ENCODE measurements around the gene TTLL8.

Gene TTLL8

GRCh38 chr22:49976439-49977175 lies 81.5 kb downstream of the TTLL8 start:
- DNase-seq, result peak; percentile 71

GRCh38 chr22:49975543-49976389 lies 82.3 kb downstream of the TTLL8 start:
- no peak for DNase-seq

- DNase-seq, result no peak
Measured at GRCh38 chr22:49973018-49973961, 84.8 kb downstream of the TTLL8 start.

GRCh38 chr22:49972163-49973017 lies 85.7 kb downstream of the TTLL8 start:
- no peak for DNase-seq

GRCh38 chr22:49971232-49972162 lies 86.6 kb downstream of the TTLL8 start:
- no peak for DNase-seq

- DNase-seq, result peak; percentile 97
Measured at GRCh38 chr22:49970528-49971231, 87.4 kb downstream of the TTLL8 start.

- no peak for DNase-seq
Measured at GRCh38 chr22:49969751-49970527, 88.2 kb downstream of the TTLL8 start.

- DNase-seq, result no peak
Measured at GRCh38 chr22:49968831-49969661, 89.1 kb downstream of the TTLL8 start.

Measured in CD4-positive, alpha-beta T cell treated with Interleukin-4 for 4 hours (primary cell).